Mesendoderm (in vitro differentiated cells): Measurements from ENCODE around the gene RPS15A. TPM values are rescaled to one million over a fixed set of nuclear protein-coding genes. Genes with fewer than 3 reads are reported as not detected.

Experiments
- DNase-seq: peaks from one replicate; pipeline ENCODE4 v3.0.0; 2013
- H2AK5ac ChIP-seq: 2 replicates; pipeline ENCODE4 v1.6.1; 2013; ENCODE audit warnings: low read length, inconsistent platforms
- H2BK120ac ChIP-seq: 2 replicates; pipeline ENCODE4 v1.6.1; 2013; ENCODE audit warnings: low read depth, mild to moderate bottlenecking, low read length, moderate library complexity, mixed read lengths
- H2BK15ac ChIP-seq: replicated peaks from 2 replicates; pipeline ENCODE4 v1.6.1; 2013; ENCODE audit warnings: low read depth, mild to moderate bottlenecking, moderate library complexity
- H2BK5ac ChIP-seq: 2 replicates; pipeline ENCODE4 v1.6.1; 2013; ENCODE audit warnings: low read length, inconsistent platforms
- H3K18ac ChIP-seq: 2 replicates; pipeline ENCODE4 v1.6.1; 2013; ENCODE audit warnings: mild to moderate bottlenecking, low read length, mixed read lengths
- H3K23ac ChIP-seq: one replicate; pipeline ENCODE4 v1.6.1; 2013; ENCODE audit warnings: low read length
- H3K27ac ChIP-seq: 2 replicates; pipeline ENCODE4 v1.5.1; 2013; ENCODE audit warnings: low read depth, mild to moderate bottlenecking, inconsistent platforms, low read length, moderate library complexity
- H3K27me3 ChIP-seq: 2 replicates; pipeline ENCODE4 v1.6.1; 2013; ENCODE audit warnings: low read length, control low read depth, mild to moderate bottlenecking, inconsistent platforms; ENCODE audit not compliant: insufficient read depth, poor library complexity
- H3K36me3 ChIP-seq: 2 replicates; pipeline ENCODE4 v1.6.1; 2013; ENCODE audit warnings: low read length, inconsistent platforms; ENCODE audit not compliant: control insufficient read depth, insufficient read depth
- H3K4ac ChIP-seq: one replicate; pipeline ENCODE4 v1.6.1; 2013; ENCODE audit warnings: low read depth, mild to moderate bottlenecking, low read length, moderate library complexity
- H3K4me1 ChIP-seq: 2 replicates; pipeline ENCODE4 v1.6.1; 2013; ENCODE audit warnings: low read depth, low read length, inconsistent platforms; ENCODE audit not compliant: control insufficient read depth
- H3K4me2 ChIP-seq: 2 replicates; pipeline ENCODE4 v1.6.1; 2013; ENCODE audit warnings: low read length
- H3K4me3 ChIP-seq: 2 replicates; pipeline ENCODE4 v1.5.1; 2013; ENCODE audit warnings: mild to moderate bottlenecking, low read length
- H3K56ac ChIP-seq: one replicate; pipeline ENCODE4 v1.6.1; 2013; ENCODE audit warnings: low read length
- H3K79me1 ChIP-seq: 2 replicates; pipeline ENCODE4 v1.6.1; 2013; ENCODE audit warnings: low read length, inconsistent platforms
- H3K79me2 ChIP-seq: 2 replicates; pipeline ENCODE4 v1.6.1; 2013; ENCODE audit warnings: mild to moderate bottlenecking, low read length; ENCODE audit not compliant: control insufficient read depth, insufficient read depth
- H3K9ac ChIP-seq: 2 replicates; pipeline ENCODE4 v1.6.1; 2013; ENCODE audit warnings: low read length, inconsistent platforms
- H4K5ac ChIP-seq: one replicate; pipeline ENCODE4 v1.6.1; 2013; ENCODE audit warnings: low read length
- H4K8ac ChIP-seq: one replicate; pipeline ENCODE4 v1.6.1; 2013; ENCODE audit warnings: low read depth, mild to moderate bottlenecking, control low read depth, low read length, moderate library complexity
- WGBS: extraction: QIAGEN DNeasy Blood & Tissue Kit; methylation state at CpG from one replicate; pipeline ENCODE4 v1.1.7; 2013; ENCODE audit warnings: low lambda C conversion rate, missing lambda C conversion rate; ENCODE audit not compliant: insufficient coverage; ENCODE audit errors: extremely low coverage; 5-methylcytosine and 5-hydroxymethylcytosine counted together
- polyA plus RNA-seq, 2 experiments: library from polyadenylated mRNA; stranded (reverse); fragments of 200-250 nt; gene quantifications; one replicate each; pipeline ENCODE4 v1.2.3, GENCODE V29; 2013

Gene RPS15A
- polyA plus RNA-seq (2013, experiment 1 of 2) = 4,618 TPM
- 4,640 TPM for polyA plus RNA-seq (2013, experiment 2 of 2)

DNA sequence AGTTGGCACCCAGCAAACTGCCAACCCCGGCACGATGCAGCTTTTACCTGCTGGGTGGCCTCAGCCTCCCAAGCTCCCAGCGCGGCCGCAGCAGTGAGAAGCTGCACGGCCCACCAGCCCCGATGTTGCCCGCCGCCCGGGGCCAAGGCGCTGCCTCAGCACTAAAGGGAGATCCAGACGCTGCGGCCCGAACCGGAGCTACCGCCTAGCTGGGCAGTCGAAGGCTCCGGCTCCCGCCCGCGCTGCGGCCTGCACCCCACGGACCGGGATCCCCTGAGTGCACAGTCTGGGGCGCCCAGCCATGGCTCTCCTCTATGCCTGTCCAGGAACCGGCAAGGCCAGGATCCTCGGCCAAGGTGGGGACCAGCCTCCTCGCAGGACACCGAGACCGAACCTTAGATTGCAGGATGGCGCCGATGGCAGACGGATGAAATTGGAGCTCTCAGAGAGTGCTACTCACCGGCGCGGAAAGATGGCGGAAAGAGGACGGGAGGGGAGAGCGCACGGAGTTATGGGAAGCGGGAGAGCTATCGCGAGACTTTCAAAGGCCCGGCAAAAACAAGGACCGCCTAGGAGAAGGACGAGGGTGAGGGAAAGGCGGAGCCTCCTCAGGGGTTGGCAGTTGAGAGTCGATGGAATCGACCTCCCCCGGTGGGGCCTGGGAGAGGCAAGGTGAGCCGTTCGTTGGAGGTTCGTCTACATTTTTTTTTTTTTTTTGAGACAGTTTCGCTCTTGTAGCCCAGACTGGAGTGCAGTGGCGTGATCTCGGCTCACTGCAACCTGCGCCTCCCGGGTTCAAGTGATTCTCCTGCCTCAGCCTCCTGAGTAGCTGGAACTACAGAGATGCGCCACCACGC lies at the start of gene RPS15A:
TSS of gene RPS15A (minus strand) at position 485 of the 857 bp plus-strand sequence. CDS start 1,221 bp downstream, outside the sequence.
- Histone ChIP-seq H2BK120ac (no peak within 1 kb of the TSS), H3K18ac (peak within 1 kb of the TSS; percentile 70), H3K56ac (peak within 1 kb of the TSS; percentile 97)

DNA sequence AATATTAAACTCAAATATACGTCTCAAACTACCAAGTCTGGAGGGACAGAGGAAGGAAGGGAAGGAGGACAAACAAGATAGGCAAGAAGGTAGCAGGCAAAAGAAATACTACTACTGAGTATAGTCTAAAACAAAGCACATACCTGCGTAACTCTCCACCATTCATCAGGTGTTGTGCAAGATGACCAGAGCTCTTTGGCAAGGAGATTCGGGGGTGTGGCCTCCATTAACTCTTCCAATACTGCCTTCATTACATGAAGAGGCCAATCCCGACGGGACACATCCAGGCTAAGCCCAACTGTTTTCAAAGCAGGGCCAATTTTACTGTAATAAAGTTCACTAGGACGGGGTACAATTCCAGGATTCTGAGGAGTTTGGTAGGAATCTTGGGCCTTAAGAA lies 49.4 kb upstream of the RPS15A start:
- H4K8ac ChIP-seq = no peak overlapping the region
- no peak overlapping the region for H3K9ac ChIP-seq
- peaks cover 13% of the 10 kb centered on the region for H3K36me3 ChIP-seq
- no peak overlapping the region for H3K23ac ChIP-seq
- H2BK5ac ChIP-seq = no peak overlapping the region
- no peak overlapping the region for H2AK5ac ChIP-seq
- H3K4me3 ChIP-seq = no peak overlapping the region
- H3K56ac ChIP-seq = no peak overlapping the region
- H3K4me2 ChIP-seq = no peak overlapping the region
- H2BK120ac ChIP-seq = no peak overlapping the region
- no peak overlapping the region for H4K5ac ChIP-seq
- 100% methylated on average over 1 of the region's 6 CpGs for WGBS
- H3K18ac ChIP-seq = no peak overlapping the region
- H3K79me1 ChIP-seq = no peaks in the 10 kb centered on the region
- H3K27me3 ChIP-seq = no peaks in the 10 kb centered on the region
- DNase-seq = peak; percentile 39
- H3K4me1 ChIP-seq = no peaks in the 10 kb centered on the region
- H3K79me2 ChIP-seq = no peaks in the 10 kb centered on the region
- no peak overlapping the region for H2BK15ac ChIP-seq
- H3K27ac ChIP-seq = no peak overlapping the region
- H3K4ac ChIP-seq = no peak overlapping the region

More for the DNA sequence above, at the start of gene RPS15A:
- Histone ChIP-seq H3K79me2 (peaks cover 51% of the 10 kb centered on the region), H3K4me3 (peak within 1 kb of the TSS; percentile 60), H2BK15ac (no peak within 1 kb of the TSS), H3K4me1 (peaks cover 5% of the 10 kb centered on the region), H2BK5ac (peak within 1 kb of the TSS; percentile 81), H3K9ac (peak within 1 kb of the TSS; percentile 81), H3K23ac (peak within 1 kb of the TSS; percentile 19), H3K4ac (peak within 1 kb of the TSS; percentile 100), H3K4me2 (peak within 1 kb of the TSS; percentile 91), H2AK5ac (no peak within 1 kb of the TSS), H3K27me3 (no peaks in the 10 kb centered on the region), H3K36me3 (peaks cover 25% of the 10 kb centered on the region), H4K8ac (no peak within 1 kb of the TSS), H3K27ac (peak within 1 kb of the TSS; percentile 58), H4K5ac (no peak within 1 kb of the TSS), H3K79me1 (peaks cover 4% of the 10 kb centered on the region)
- no CpG with 5 or more reads among the region's 60 CpGs for WGBS
- peak; percentile 99 for DNase-seq

DNA sequence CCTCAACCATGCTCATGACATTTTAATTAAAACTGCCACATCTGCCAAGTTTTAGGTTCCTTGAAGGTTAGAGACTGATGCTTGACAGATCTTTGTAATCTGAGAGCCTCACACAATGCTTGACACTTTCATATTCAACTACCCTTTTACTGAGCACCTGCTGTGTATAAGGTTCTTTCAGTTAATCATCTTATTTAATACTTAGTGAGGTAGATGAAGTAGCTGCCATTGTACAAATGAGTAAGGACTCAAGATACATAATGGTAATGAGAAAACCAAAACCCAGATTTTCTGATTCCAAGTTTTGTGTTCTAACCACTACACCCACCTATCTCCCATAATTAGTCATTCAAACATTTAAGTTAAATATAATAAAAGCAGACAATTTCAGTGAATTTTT lies 46.6 kb upstream of the RPS15A start:
- Histone ChIP-seq H3K56ac (no peak overlapping the region), H2BK120ac (no peak overlapping the region), H3K27me3 (no peaks in the 10 kb centered on the region), H3K27ac (no peak overlapping the region), H3K4me1 (no peaks in the 10 kb centered on the region), H3K4me3 (no peak overlapping the region), H3K23ac (no peak overlapping the region), H4K8ac (no peak overlapping the region), H3K9ac (no peak overlapping the region), H4K5ac (no peak overlapping the region), H3K79me1 (no peaks in the 10 kb centered on the region), H2BK15ac (no peak overlapping the region), H3K79me2 (no peaks in the 10 kb centered on the region), H3K4me2 (no peak overlapping the region), H3K18ac (no peak overlapping the region), H2BK5ac (no peak overlapping the region), H3K36me3 (peaks cover 17% of the 10 kb centered on the region), H2AK5ac (no peak overlapping the region), H3K4ac (no peak overlapping the region)
- DNase-seq = no peak

DNA sequence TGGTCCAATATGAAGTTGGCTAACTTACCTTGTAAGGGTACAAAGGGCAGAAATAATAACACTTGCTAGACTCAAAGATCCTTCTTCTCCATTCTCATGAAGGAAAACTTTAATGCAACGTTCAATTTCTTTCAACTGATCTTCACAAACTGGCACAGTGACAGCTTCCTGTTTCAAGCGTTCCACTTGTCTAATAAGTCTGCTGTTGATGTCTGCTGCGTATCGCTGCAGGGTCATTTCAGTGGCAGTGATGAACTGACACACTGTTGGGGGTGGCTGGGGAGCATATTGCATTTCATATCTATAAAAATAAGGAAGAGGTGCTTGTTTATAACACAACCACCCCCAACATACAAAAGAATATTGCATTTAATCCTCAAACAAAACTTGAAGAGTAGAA lies 44.7 kb upstream of the RPS15A start:
- Histone ChIP-seq H3K23ac (no peak overlapping the region), H3K27ac (no peak overlapping the region), H2BK15ac (no peak overlapping the region), H2BK120ac (no peak overlapping the region), H3K36me3 (peaks cover 17% of the 10 kb centered on the region), H4K8ac (no peak overlapping the region), H3K4me2 (no peak overlapping the region), H3K4me1 (no peaks in the 10 kb centered on the region), H3K4me3 (no peak overlapping the region), H3K79me2 (no peaks in the 10 kb centered on the region), H3K56ac (no peak overlapping the region), H3K27me3 (no peaks in the 10 kb centered on the region), H3K4ac (no peak overlapping the region), H2BK5ac (no peak overlapping the region), H3K79me1 (no peaks in the 10 kb centered on the region), H3K18ac (no peak overlapping the region), H2AK5ac (no peak overlapping the region), H3K9ac (no peak overlapping the region), H4K5ac (no peak overlapping the region)
- WGBS = no CpG with 5 or more reads among the region's 4 CpGs
- DNase-seq = no peak

DNA sequence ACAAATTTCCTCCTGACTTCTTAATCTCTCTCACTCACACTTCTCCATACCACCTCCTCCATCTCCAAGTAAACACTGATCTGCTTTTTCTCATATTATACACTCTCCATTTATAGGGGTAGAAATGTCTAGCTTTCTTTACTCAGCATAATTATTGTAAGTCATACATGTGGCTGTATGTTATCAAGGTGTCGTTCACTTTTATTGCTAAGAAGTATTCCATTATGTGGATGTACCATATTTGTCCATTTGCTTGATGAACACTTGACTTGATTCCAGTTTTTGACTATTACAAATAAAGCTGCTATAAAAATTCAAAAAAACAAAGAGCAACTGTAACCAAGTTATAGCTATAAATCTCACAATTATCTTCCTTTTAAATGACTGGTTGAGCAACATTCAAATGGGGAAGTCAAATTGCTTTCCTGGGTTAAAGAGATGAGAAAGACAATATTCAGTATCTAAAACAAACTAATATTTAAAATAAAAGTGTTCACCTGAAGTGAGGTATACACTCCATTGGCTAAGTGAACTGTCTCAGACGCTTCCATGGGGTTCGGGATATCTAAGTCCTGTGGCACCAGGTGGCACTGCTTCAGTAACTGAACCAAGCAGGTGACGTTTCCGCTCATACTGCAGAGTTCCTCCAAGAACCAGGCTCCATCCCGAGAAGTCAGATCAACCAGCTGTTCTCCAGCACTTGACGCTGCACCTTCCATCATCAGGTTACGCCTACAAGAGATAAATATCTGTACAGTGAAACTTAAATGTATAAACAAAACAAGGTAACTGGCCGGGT lies 43.8 kb upstream of the RPS15A start:
- no peak for DNase-seq
- H3K4me3 ChIP-seq = no peak overlapping the region
- H3K23ac ChIP-seq = no peak overlapping the region
- H3K27ac ChIP-seq = no peak overlapping the region
- no peak overlapping the region for H2BK120ac ChIP-seq
- no peaks in the 10 kb centered on the region for H3K79me2 ChIP-seq
- no peak overlapping the region for H2BK15ac ChIP-seq
- H2BK5ac ChIP-seq = no peak overlapping the region
- H3K9ac ChIP-seq = no peak overlapping the region
- H4K5ac ChIP-seq = no peak overlapping the region
- no peak overlapping the region for H3K4me2 ChIP-seq
- H3K4me1 ChIP-seq = no peaks in the 10 kb centered on the region
- no peaks in the 10 kb centered on the region for H3K27me3 ChIP-seq
- H2AK5ac ChIP-seq = no peak overlapping the region
- H3K36me3 ChIP-seq = peaks cover 21% of the 10 kb centered on the region
- no peak overlapping the region for H4K8ac ChIP-seq
- H3K18ac ChIP-seq = no peak overlapping the region
- no peak overlapping the region for H3K4ac ChIP-seq
- no CpG with 5 or more reads among the region's 9 CpGs for whole genome bisulfite sequencing
- no peaks in the 10 kb centered on the region for H3K79me1 ChIP-seq
- no peak overlapping the region for H3K56ac ChIP-seq
